PC-3 (cell line): Measurements from ENCODE around the gene KATNBL1. TPM values are rescaled to one million over a fixed set of nuclear protein-coding genes. Genes with fewer than 3 reads are reported as not detected.

Experiments used
- ATAC-seq: fragments of 200-7000 bp; cut with Tn5 transposase; 2 replicates; pipeline ENCODE4 v1.9.1; 2020; ENCODE audit warnings: mild to moderate bottlenecking, moderate library complexity
- BruUV-seq: library from RNA; stranded (reverse); fragments of 400-500 nt; replicated peaks from 2 replicates; lab custom pipeline; 2021; lab: Mats Ljungman, UMichigan
- CTCF ChIA-PET: fragments of 300-600 bp; sonication (Branson Sonifier 250); formaldehyde crosslinking; loops from one replicate; lab custom pipeline; 2022; ENCODE audit warnings: antibody characterized with exemption; lab: Charles Lee
- POLR2A ChIA-PET: fragments of 300-600 bp; sonication (Branson Sonifier 250); formaldehyde crosslinking; loops from one replicate; lab custom pipeline; 2022; ENCODE audit warnings: antibody characterized with exemption; ENCODE audit not compliant: unreplicated experiment; lab: Charles Lee
- DNase-seq: peaks from one replicate; pipeline ENCODE4 v3.0.0-alpha.2; 2015
- H2AFZ ChIP-seq: fragments of 300-600 bp; sonication (generic); 2 replicates; pipeline ENCODE4 v1.6.0; 2016; ENCODE audit warnings: antibody characterized with exemption, low read length
- H3F3A ChIP-seq: fragments of 300-600 bp; sonication (generic); one replicate; pipeline ENCODE4 v1.6.0; 2017; ENCODE audit warnings: antibody characterized with exemption, low read length, control low read depth, mild to moderate bottlenecking; ENCODE audit not compliant: unreplicated experiment
- H3K27ac ChIP-seq: fragments of 300-600 bp; sonication (generic); 2 replicates; pipeline ENCODE4 v1.5.1; 2016; ENCODE audit warnings: mild to moderate bottlenecking, low read length
- H3K27me3 ChIP-seq: fragments of 300-600 bp; sonication (generic); 2 replicates; pipeline ENCODE4 v1.6.1; 2016; ENCODE audit warnings: low read length, mixed read lengths
- H3K36me3 ChIP-seq: fragments of 300-600 bp; sonication (generic); 2 replicates; pipeline ENCODE4 v1.6.1; 2016; ENCODE audit warnings: low read depth, mixed run types, low read length, mixed read lengths
- H3K4me1 ChIP-seq: fragments of 300-600 bp; sonication (generic); 2 replicates; pipeline ENCODE4 v1.5.1; 2016; ENCODE audit warnings: low read length; ENCODE audit not compliant: insufficient read depth
- H3K4me2 ChIP-seq: fragments of 300-600 bp; sonication (generic); 2 replicates; pipeline ENCODE4 v1.6.0; 2016; ENCODE audit warnings: low read length
- H3K4me3 ChIP-seq: fragments of 300-600 bp; sonication (generic); 2 replicates; pipeline ENCODE4 v1.5.1; 2016; ENCODE audit warnings: mild to moderate bottlenecking, low read length, mixed read lengths
- H3K79me2 ChIP-seq: fragments of 300-600 bp; sonication (generic); 2 replicates; pipeline ENCODE4 v1.6.1; 2017; ENCODE audit warnings: low read length, mixed read lengths
- H3K9ac ChIP-seq: fragments of 300-600 bp; sonication (generic); 2 replicates; pipeline ENCODE4 v1.6.0; 2016; ENCODE audit warnings: mild to moderate bottlenecking, low read length
- H3K9me2 ChIP-seq: fragments of 300-600 bp; sonication (generic); replicated peaks from 2 replicates; pipeline ENCODE4 v1.6.1; 2016; ENCODE audit warnings: mixed run types, low read length, mixed read lengths
- H3K9me3 ChIP-seq: fragments of 300-600 bp; sonication (generic); 2 replicates; pipeline ENCODE4 v1.6.1; 2016; ENCODE audit warnings: low read length, mixed read lengths
- H4K20me1 ChIP-seq: fragments of 300-600 bp; sonication (generic); 2 replicates; pipeline ENCODE4 v1.6.1; 2016; ENCODE audit warnings: low read length, mixed read lengths
- CTCF ChIP-seq: fragments of 300-600 bp; sonication (generic); conservative IDR thresholded peaks from 2 replicates; pipeline ENCODE4 v1.5.1; 2017; ENCODE audit warnings: antibody characterized with exemption, low read depth, mild to moderate bottlenecking, low read length
- EZH2 ChIP-seq: fragments of 300-600 bp; sonication (generic); IDR thresholded peaks from one replicate; pipeline ENCODE4 v1.6.1; 2017; ENCODE audit warnings: antibody characterized with exemption, mild to moderate bottlenecking, low read length; ENCODE audit not compliant: unreplicated experiment
- EZH2phosphoT487 ChIP-seq: fragments of 300-600 bp; sonication (generic); IDR thresholded peaks from 2 replicates; pipeline ENCODE4 v1.6.1; 2018; ENCODE audit warnings: mild to moderate bottlenecking, antibody characterized with exemption, low read length, borderline replicate concordance
- intact Hi-C: fragments of 100-400 bp; cut with micrococcal nuclease; formaldehyde crosslinking; loops from 2 replicates; pipeline ENCODE4 v1.9.0; 2023
- total RNA-seq: library from RNA; depleted of rRNA; stranded (reverse); fragments of >200 nt; gene quantifications from 2 replicates; pipeline ENCODE4 v1.2.3, GENCODE V29; 2014

Gene KATNBL1
- total RNA-seq, 1 experiment from 2014 or later: 57.6 TPM

DNA sequence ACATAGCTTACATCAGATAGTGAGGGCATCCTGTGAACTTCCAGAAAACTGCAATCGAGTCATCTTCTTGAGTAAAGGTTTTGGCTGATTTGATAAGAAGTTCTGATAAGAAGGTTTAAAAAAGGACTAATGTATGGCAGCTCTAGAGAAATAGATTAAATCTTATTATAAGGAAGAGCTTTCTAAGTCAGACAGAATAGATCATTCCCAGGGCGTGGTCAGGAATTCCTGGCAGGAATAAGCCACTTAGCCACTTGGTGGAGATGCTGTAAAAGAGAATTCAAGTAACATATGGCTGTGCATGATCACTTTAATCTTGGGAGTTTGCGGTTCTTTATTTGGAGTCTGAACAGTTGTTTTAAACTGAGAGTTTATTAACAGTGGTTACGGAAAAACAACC is 90.6 kb downstream of the KATNBL1 start:
- peak; percentile 70 for DNase-seq
- intact Hi-C loops: no loop called here
- no peaks in the 10 kb centered on the region for H3F3A ChIP-seq
- H3K9me2 ChIP-seq: no peaks in the 10 kb centered on the region
- no peak overlapping the region for H3K4me2 ChIP-seq
- H3K27me3 ChIP-seq: no peaks in the 10 kb centered on the region
- H3K4me3 ChIP-seq: no peak overlapping the region
- ChIA-PET CTCF (interaction anchor here (0.5 to 1.0 kb wide), 5 partner anchors 8 to 858 kb away, joined by 3 to 5 read pairs (median 3); partner anchors contain the start of gene LPCAT4), POLR2A (interaction anchor here (0.5 to 0.7 kb wide), 2 partner anchors 55 to 91 kb away, joined by 3 to 6 read pairs; partner anchors contain the start of gene KATNBL1)
- H4K20me1 ChIP-seq: no peaks in the 10 kb centered on the region
- peaks cover 31% of the 10 kb centered on the region for H3K4me1 ChIP-seq
- no TSS peak for BruUV-seq
- ATAC-seq: peak; percentile 65
- H3K9me3 ChIP-seq: no peaks in the 10 kb centered on the region
- H2AFZ ChIP-seq: no peak overlapping the region
- no peaks in the 10 kb centered on the region for H3K36me3 ChIP-seq
- H3K27ac ChIP-seq: no peak overlapping the region
- no peak overlapping the region for H3K9ac ChIP-seq
- no peaks in the 10 kb centered on the region for H3K79me2 ChIP-seq
- TF ChIP-seq EZH2phosphoT487: no peak
- peak; percentile 61 for TF ChIP-seq CTCF

DNA sequence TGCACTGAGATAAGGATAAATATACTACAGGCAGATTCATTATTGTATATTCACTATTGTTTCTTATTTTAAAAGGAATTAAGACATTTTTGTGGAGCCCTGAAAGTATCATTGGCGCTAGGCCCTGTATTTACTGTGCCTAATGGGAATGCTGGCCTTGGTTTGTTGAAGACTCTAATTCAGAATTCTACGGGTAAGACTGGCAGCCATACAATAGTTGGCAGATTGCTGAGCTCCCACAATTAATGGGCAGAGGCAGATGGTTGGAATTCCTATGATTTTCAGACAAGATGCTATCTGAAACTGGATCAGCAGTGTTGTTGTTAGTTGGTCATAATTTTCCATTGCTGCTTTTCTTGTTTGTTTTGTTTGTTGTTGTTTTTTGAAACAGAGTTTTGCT is 93.3 kb downstream of the KATNBL1 start:
- no peaks in the 10 kb centered on the region for H3K79me2 ChIP-seq
- H3K4me3 ChIP-seq: no peak overlapping the region
- ChIA-PET POLR2A (interaction anchor here (0.5 kb wide), 1 partner anchor 11 kb away, joined by 4 read pairs; no protein-coding TSS in a partner anchor), CTCF (no interaction called here)
- H3K9me2 ChIP-seq: no peaks in the 10 kb centered on the region
- H3K27me3 ChIP-seq: no peaks in the 10 kb centered on the region
- H3F3A ChIP-seq: no peaks in the 10 kb centered on the region
- no peaks in the 10 kb centered on the region for H4K20me1 ChIP-seq
- no peak overlapping the region for H2AFZ ChIP-seq
- intact Hi-C loops: no loop called here
- DNase-seq (no peak), ATAC-seq (no peak)
- H3K36me3 ChIP-seq: no peaks in the 10 kb centered on the region
- no peak overlapping the region for H3K9ac ChIP-seq
- 0 out of 2 replicates have a peak, but pooled peaks cover 10% of the 10 kb centered on the region for H3K4me1 ChIP-seq
- no peaks in the 10 kb centered on the region for H3K9me3 ChIP-seq
- TF ChIP-seq CTCF (no peak), EZH2 (no peak), EZH2phosphoT487 (no peak)
- H3K27ac ChIP-seq: no peak overlapping the region
- BruUV-seq: no TSS peak
- H3K4me2 ChIP-seq: no peak overlapping the region

DNA sequence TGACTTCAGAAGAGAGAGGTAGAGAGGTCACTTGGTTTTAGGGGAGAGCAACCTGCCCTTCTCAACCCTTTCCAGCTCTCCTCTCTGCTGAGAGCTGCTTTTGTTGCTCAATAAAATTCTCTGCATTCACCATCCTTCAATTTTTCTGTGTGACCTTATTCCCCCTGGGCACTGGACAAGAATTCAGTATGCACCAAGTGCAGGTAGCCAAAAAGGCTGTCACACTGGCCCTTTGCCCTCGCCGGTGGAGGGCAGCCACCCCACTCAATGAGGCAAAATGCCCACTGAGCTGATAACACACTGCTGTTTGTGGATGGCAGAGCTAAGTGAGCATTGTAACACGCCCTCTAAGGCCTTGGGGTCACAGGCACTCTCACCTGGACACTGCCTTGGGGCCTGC is 95.2 kb downstream of the KATNBL1 start:
- POLR2A ChIA-PET: no interaction called here
- TF ChIP-seq EZH2phosphoT487 (no peak), EZH2 (no peak), CTCF (no peak)
- BruUV-seq: no TSS peak
- H3K9me3 ChIP-seq: no peaks in the 10 kb centered on the region
- H3K9me2 ChIP-seq: no peaks in the 10 kb centered on the region
- no peaks in the 10 kb centered on the region for H3K79me2 ChIP-seq
- no peak overlapping the region for H3K4me2 ChIP-seq
- no peaks in the 10 kb centered on the region for H4K20me1 ChIP-seq
- CTCF ChIA-PET: no interaction called here
- H2AFZ ChIP-seq: no peak overlapping the region
- no peak overlapping the region for H3K27ac ChIP-seq
- no peak overlapping the region for H3K9ac ChIP-seq
- DNase-seq: no peak
- H3K27me3 ChIP-seq: no peaks in the 10 kb centered on the region
- intact Hi-C loops: no loop called here
- ATAC-seq: no peak
- no peaks in the 10 kb centered on the region for H3F3A ChIP-seq
- no peaks in the 10 kb centered on the region for H3K36me3 ChIP-seq
- H3K4me1 ChIP-seq: 0 out of 2 replicates have a peak, but pooled peaks cover 10% of the 10 kb centered on the region
- H3K4me3 ChIP-seq: no peak overlapping the region
